ENCODE measurements around the gene SLC12A3.
"Not testable (repeated sequence)": the region's sequence is repeated elsewhere in the genome, so short reads cannot be mapped to it uniquely, and the experiment has no call there.

The SLC12A3 gene

GRCh38 chr16:56868766-56869165 is 3.8 kb downstream of the SLC12A3 start:
- DNase-seq (ENCODE audit: low read depth in 2 of 2), result not testable (repeated sequence)

- DNase-seq (ENCODE audit: low read depth in 2 of 2), result peak in 1 of 2 donors; percentile 24
These were observed 4.7 kb downstream of the SLC12A3 start for GRCh38 chr16:56869513-56870275.

GRCh38 chr16:56870276-56870888 is 5.4 kb downstream of the SLC12A3 start:
- no peak for DNase-seq (ENCODE audit: low read depth in 2 of 2)

- no peak for DNase-seq (ENCODE audit: low read depth in 2 of 2)
These were observed 6.2 kb downstream of the SLC12A3 start for GRCh38 chr16:56871172-56871593.

- no peak for DNase-seq (ENCODE audit: low read depth in 2 of 2)
These were observed 7.9 kb downstream of the SLC12A3 start for GRCh38 chr16:56872863-56873391.

GRCh38 chr16:56874800-56875199 is 9.8 kb downstream of the SLC12A3 start:
- no peak for DNase-seq (ENCODE audit: low read depth in 2 of 2)

- DNase-seq (ENCODE audit: low read depth in 2 of 2), result no peak
These were observed 11.0 kb downstream of the SLC12A3 start for GRCh38 chr16:56876048-56876447.

- no peak for DNase-seq (ENCODE audit: low read depth in 2 of 2)
These were observed 12.6 kb downstream of the SLC12A3 start for GRCh38 chr16:56877486-56878182.

- DNase-seq (ENCODE audit: low read depth in 2 of 2), result no peak
These were observed 13.4 kb downstream of the SLC12A3 start for GRCh38 chr16:56878282-56878854.

GRCh38 chr16:56879276-56879675 is 14.3 kb downstream of the SLC12A3 start:
- no peak for DNase-seq (ENCODE audit: low read depth in 2 of 2)

GRCh38 chr16:56880176-56880575 is 15.2 kb downstream of the SLC12A3 start:
- DNase-seq (ENCODE audit: low read depth in 2 of 2), result no peak

- no peak for DNase-seq (ENCODE audit: low read depth in 2 of 2)
These were observed 15.7 kb downstream of the SLC12A3 start for GRCh38 chr16:56880685-56881084.

GRCh38 chr16:56882077-56882800 is 17.2 kb downstream of the SLC12A3 start:
- no peak for DNase-seq (ENCODE audit: low read depth in 2 of 2)

- DNase-seq (ENCODE audit: low read depth in 2 of 2), result no peak
These were observed 18.6 kb downstream of the SLC12A3 start for GRCh38 chr16:56883586-56883985.

- DNase-seq (ENCODE audit: low read depth in 2 of 2), result no peak
These were observed 19.1 kb downstream of the SLC12A3 start for GRCh38 chr16:56884026-56884582.

GRCh38 chr16:56884929-56885328 is 19.9 kb downstream of the SLC12A3 start:
- not testable (repeated sequence) for DNase-seq (ENCODE audit: low read depth in 2 of 2)

GRCh38 chr16:56885446-56886162 is 20.6 kb downstream of the SLC12A3 start:
- DNase-seq (ENCODE audit: low read depth in 2 of 2), result no peak

- no peak for DNase-seq (ENCODE audit: low read depth in 2 of 2)
These were observed 21.3 kb downstream of the SLC12A3 start for GRCh38 chr16:56886296-56886695.

- no peak for DNase-seq (ENCODE audit: low read depth in 2 of 2)
These were observed 21.8 kb downstream of the SLC12A3 start for GRCh38 chr16:56886826-56887225.

GRCh38 chr16:56888806-56889205 is 23.8 kb downstream of the SLC12A3 start:
- DNase-seq (ENCODE audit: low read depth in 2 of 2), result no peak
